Left renal pelvis (tissue), 4 donors: ENCODE data around the gene NEK10. TPM values are rescaled to one million over a fixed set of nuclear protein-coding genes. Genes with fewer than 3 reads are reported as not detected.
A peak's percentile ranks its signal among the peaks of the same experiment; 100 is the strongest.

Experiments
- DNase-seq, 4 donors: peaks; one replicate each; pipeline ENCODE4 v3.0.0-alpha.2; 2013; ENCODE audit warnings: low read depth in 4 of 4, low spot score in 3 of 4
- polyA plus RNA-seq, 4 donors: library from polyadenylated mRNA; unstranded; fragments of 120-200 nt; gene quantifications; one replicate each; pipeline ENCODE4 v1.2.1, GENCODE V29; 2013; ENCODE audit not compliant: insufficient read length in 4 of 4

Gene NEK10
- polyA plus RNA-seq, 4 donors, result 0.46 to 2.1 (median 1.8) TPM

DNA sequence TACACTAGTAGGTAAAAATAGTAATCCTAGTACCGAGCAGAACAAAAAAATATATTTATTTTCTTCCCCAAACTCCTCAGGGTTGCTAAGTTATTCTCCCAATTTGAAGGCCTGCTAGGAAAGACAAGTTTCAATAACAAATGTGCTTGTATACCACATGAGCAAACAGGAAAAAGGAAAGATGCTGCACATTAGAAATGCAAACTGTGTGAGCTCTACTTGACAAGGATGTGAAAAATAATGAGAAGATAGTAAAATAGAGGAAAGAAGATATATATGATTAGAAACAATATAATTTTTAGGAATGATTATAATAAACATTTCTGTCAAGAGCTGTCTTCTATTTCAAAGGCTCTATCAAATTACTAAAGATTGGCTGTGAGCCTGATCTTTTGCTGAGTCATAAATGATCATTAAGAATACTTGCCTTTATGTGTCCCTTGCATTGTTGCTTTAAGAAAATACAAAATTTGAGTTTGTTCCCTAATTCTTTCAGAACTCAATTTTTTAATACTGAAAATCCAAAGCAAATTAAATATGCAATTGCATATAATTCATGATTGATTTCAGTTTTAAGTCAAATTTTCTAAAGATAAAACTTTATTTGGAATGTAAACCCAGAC is 174.2 kb downstream of the NEK10 start:
- no peak for DNase-seq

DNA sequence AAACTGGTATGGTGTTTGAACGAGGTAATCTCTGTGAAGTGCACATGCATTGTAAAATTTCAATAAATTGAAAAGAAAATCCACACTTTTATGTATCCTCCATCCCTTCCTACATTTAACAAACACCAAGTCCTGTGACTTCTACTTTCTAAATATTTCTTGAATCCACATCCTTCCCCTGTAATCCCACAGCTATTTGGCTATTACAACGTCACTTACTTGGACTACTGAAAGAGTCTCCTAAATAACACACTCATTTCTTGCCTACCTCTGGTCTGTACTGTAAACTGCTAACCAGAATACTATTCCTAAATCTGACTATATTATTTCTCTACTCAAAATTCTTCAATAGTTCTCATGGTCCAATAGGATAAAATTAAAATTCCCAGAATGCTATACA is 176.1 kb downstream of the NEK10 start:
- no peak for DNase-seq

DNA sequence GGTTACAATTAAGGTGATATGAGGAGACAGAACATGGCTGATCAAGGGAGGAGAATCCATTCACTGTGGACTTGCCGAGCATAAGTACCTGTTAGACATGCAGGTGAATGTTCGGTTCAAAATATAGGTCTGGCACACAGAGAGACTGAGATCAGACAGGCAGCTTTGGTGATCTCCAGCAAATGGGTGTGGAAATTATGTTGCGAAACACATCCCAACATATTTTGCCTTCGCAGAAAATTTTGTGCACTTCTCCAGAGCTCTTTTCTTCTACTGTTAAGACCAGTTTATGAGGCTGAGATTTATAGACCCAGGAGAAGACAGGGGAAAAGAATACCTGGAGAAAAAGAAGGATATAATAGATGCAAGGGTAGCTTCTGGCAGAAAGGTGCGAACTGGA is 183.2 kb downstream of the NEK10 start:
- DNase-seq, result no peak

DNA sequence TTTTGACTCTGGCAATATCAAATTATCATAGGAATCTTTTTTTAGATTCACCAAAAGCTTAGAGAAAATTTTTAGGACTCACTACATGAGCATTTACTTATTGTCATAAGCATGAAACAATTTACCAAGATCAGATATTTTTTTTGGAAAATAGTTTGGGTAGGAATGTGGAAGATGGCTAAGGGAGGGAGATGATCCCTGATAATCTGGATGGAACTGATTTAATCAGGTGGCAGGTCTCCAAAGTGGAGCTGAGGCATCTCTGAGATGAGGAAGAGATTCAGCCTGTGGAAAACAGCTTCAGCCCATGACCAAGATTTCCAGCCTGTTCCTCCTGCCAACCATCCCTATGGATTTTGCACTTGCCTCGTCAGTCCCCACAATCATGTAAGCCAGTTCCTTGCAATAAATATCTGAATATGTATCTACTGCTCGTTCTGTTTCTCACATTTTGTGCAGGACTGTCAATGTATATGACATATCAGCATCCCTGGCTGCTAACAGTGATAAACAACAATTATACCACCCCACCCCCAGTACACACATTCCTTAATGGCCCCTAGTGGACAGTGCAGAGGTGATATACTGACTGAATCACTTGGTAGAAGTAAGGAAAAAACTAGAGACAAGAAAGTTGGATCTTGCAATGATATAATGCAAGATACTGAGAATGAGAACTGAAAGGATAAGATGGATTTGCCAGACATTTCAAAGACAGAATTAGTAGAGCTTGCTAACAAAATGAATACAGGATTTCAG is 183.8 kb downstream of the NEK10 start:
- no peak for DNase-seq

DNA sequence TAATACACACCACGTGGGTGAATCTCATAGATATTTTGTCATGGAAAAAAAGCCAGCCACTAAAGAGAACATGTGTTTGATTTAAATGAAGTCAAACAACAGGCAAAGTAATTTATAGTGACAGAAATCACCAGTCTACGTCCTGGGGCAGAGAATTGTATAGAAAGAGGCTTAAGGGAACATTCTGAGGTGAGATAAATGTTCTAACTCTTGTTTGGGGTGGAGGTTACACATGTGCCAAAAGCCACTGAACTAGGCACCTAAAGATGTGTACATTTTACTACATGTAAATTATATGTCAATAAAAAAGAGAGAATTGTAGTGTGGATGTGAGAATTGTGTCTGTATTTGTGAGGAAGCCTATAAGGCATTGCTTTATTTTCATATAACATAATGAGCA is 184.9 kb downstream of the NEK10 start:
- no peak for DNase-seq

DNA sequence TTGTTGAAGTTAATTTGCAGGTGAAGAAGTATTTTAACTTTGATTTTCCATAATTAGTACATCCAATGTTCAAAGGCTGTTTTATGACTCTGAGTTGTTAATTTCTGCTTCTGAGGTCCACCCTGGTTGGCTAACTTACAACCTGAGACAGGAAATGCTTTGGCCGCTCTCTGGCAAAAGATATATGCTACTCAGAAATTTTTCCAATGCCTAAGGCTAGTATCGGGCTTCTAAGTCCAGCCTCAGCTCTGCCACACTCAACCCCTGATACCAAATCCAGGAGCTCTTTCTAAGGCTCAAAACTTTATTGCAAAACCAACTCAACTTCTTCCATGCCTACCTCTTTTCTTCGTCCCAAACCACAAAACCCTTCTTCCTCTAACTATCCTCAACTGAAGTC is 192.9 kb downstream of the NEK10 start:
- no peak for DNase-seq

DNA sequence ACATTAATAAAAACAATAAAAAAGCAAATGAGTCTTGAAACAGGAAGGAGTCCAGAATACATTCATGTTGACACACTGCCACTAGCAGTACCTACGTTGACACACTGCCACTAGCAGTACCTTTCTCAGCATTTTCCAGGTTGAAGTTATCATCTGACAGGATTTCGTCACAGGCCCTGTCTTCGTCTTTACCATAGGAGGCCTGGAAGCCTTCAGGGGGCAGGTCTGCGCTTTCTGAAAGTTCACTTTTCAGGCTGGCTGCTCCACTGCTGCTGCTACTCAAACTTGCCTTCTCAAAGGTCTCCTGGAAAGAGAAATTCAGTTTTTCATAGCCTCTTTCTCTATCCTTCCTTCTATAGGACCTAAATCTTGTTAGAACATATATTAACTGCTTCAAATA is 194.7 kb downstream of the NEK10 start:
- DNase-seq, result no peak

DNA sequence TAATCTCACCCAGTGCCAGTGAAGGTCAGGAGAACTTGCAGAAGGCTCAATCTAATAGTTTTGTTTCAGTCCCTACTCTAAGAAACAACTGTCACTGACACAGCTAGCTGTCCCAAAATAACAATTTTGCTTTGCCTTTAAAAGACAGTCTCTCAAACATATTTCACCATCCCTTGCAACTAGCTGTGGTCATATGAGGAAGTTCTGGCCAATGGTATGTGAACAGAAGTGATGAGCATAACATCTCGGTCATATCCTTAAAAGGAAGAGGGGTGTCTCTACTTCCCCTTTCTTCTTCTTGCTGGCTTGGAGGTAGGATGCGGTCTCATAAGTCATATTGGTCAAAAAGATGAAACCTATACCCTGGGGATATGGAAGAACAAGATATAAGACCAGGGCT is 198.1 kb downstream of the NEK10 start:
- no peak for DNase-seq

DNA sequence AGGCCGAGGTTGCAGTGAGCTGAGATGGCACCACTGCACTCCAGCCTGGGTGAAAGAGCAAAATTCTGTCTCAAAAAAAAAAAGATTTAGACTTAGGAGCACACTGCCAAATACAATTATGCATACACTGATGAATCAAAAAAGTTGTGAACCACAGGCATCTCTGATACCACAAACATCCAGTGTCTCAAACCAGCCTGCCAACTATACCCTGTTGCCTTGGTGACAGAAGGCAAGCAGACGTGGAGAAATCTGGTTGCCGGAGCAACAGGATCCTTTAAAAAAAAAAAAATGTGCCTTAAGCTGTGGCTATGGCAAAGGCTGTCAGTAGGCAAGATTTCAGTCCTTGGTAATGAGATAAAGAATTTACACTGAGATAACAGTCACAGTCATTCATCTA is 202.3 kb downstream of the NEK10 start:
- DNase-seq, result no peak

DNA sequence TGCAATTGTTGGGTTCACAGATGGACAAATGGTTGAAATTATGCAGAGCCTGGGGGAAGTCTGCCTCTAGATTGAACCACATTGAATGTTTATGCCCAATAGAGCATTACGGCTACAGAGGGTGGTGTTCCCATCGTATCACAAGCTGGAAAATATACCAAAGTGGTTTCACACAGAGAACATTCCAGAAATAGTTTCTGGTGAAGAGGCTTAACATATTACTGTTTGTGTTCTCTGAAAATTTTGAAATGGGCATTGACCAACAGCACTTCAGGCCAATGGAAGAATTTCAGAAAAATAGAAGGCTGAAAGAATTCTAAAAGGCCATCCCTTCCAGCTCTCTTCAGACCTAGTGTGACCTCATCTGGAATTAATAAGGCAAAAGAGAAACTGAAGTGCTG is 203.9 kb downstream of the NEK10 start:
- no peak for DNase-seq

DNA sequence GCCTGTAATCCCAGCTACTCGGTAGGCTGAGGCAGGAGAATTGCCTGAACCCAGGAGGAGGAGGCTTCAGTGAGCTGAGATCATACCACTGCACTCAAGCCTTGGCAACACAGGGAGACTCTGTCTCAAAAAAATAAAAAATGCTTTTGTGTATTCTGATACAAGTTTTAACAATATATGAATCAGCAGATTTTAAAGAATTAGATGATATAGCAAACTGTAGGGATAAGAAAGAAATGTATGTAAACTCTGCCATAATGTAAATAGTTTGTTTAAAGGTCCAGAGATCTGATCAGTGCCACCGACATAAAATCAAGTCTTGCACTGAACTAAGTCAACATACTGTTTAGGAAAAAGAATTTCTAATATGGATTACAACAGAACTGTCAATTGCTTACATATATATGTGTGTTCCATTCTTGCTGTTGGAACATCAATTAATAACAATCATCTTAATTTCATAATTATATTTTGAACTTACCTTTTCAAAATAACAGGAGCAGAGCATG is 208.3 kb downstream of the NEK10 start:
- DNase-seq, result no peak

DNA sequence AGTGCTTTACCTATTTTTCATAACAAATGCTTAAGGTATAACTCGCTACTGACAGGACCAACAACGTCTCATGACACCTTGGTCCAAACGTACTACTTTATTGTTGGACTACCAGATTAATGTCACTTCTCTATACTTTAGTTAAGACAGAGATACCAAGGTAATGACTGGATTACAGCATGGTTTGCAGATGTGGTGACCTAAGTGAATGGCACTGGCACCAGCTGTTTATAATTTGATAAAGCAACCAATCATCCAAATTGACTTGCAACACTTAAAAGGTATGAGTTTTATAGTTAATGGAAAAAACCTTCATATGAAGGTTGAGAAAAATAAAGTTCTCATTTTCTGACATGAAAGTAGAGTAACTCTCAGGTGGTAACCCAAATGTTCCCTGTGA is 209.0 kb downstream of the NEK10 start:
- DNase-seq, result no peak

DNA sequence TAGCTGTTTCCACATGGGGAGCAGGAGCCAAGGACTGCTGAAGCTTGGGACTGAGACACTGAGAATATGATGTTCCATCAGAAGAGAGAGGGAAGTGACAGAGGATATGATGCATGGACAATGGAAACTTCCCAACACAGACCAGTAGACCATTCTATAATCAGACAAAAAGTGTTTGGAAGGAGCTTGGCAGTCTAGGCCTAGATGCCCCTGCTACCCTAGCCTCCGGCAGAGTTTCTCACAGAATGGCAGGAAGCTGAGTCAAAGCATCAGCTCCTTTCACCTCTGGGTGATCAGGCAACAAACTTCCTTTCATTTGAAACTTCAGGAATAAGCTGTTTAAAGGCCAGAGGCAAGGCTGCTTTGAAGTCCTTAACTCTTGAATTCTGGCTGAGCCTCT is 222.0 kb downstream of the NEK10 start:
- no peak for DNase-seq

DNA sequence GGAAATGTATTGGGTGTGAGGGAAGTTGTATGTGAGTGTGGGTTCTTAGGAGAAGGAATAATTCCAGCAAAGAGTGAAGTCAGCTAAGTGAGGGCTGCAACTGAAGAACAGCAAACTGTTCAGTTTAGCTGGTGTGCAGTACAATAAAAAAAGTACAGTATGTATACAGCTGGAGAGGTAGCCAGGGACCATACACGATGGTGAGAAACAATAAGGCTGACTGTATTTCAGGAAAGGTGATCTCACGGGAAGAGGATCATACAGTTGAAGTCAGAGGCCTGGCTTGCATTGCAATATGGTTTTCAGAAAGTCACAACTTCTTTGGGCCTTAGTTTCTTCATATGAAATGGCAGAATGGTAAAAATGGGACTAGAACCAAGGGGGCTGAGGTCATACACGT is 222.4 kb downstream of the NEK10 start:
- no peak for DNase-seq

DNA sequence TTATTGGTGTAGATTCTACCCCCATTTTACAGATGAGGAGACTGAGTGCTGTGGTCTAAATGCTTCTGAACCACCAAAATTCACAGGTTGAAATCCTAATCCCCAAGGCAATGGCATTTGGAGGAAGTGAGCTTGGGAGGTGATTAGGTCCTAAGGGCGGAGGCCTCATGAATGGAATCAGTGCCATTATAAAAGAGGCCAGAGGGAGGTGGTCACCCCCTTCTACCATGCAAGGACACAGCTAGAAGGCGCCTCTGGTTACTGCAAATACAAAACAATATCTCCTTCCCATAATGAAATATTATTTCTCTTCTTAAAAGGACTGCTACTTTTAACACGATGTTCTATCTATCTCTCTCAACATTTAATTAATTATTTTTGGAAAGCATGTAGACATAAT is 223.5 kb downstream of the NEK10 start:
- no peak for DNase-seq

DNA sequence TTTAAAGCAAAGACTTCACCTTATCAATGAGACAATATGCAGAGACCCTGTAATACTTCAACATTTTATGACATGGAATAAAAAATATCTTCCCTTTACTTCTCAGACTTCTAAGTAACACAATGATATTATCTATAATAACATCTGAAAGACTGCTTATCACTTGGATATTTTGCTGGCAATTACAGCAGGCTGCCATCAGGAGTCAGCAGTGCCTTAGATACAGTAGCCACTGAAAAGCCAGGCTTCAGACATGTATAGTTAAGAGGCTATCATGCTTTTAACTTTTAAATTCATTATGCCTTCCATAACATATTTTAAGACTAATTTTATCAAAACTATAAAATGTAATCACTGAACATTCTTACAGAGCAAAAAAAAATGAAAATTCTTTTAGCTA is 227.5 kb downstream of the NEK10 start:
- no peak for DNase-seq

DNA sequence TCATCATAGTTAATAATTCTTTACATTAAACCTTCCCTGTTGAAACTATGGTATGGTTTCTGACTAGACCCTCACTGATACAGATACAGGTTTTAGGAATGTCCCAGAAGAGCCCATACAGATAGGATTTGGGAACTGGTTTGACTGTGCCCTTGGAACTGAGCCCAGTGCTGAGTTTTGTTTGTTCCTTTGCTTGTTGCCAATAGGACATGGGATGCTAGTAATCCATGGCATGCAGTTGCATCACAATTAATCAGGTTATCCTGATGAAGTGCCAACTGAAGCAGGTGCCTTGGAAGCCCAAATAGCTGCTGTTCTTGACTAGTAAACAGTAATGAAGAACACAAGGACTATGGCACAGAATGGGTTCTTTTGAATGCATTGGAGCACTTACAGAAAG is 230.6 kb downstream of the NEK10 start:
- no peak for DNase-seq

DNA sequence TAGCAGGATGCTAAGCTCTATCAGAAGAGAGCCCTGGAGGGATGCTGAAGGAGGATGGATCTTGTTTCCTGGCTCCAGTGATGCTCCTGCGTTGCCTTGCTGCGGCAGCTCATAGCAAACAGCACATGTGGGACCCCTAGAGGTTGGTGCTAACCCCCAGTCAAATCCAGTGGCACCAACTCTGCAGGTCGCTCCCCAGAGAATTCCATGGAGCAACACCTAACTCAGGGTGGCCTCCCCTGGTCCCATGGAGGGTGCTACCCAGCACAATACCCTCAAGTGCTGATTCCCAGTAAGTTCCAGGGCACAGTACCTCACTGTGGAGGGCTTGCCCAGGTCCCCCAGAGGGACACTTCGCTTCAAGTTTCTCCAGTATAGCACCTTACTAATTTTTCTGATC is 231.2 kb downstream of the NEK10 start:
- no peak for DNase-seq

DNA sequence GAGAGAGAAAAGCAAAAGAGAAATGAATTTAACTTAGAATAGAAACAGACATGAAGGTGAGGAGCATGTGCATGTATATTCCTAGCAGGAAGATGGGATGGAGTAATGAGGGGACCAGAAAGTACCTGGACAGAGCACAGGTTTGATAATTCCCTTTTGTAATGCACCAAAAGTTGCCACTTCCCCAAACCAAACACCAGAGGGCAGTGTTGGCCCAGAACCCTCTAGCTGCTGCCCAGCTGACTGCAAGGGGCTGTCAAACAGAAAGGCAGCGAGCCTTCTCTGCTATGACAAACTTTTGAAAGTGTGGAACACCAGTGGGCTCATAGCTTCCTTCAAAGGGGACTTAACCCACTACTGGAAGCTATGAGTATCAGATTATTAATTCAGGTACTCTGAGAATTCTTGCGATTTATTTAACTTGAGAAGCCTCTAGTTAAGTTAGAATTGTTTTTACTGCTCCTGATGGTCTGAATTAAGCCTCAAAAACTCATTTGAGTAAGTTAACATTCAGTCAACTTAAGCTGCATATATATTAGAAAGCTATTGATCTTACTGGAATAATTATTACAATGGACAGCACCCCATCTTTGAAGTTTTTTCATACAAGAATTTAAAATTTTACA is 234.9 kb downstream of the NEK10 start:
- DNase-seq, result peak; percentile 29 to 46 (median 42)

DNA sequence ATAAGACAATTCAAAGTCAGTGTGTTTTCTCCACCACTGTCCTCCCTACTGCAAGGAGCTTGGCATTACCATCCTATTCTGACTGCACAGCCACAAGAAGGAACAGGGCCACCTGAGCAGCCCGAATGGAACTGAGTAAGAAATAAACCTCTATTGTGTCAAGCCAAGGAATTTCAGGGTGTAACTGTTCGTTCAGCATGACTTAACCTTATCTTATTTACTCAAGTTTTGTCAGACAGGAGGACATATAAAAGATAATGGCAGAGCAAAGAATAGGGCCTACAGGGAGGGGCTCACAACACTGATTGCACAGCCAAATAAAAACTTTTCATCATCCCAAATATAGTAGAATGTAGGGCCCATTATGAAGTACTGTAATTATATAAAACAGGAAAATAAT is 236.1 kb downstream of the NEK10 start:
- no peak for DNase-seq

DNA sequence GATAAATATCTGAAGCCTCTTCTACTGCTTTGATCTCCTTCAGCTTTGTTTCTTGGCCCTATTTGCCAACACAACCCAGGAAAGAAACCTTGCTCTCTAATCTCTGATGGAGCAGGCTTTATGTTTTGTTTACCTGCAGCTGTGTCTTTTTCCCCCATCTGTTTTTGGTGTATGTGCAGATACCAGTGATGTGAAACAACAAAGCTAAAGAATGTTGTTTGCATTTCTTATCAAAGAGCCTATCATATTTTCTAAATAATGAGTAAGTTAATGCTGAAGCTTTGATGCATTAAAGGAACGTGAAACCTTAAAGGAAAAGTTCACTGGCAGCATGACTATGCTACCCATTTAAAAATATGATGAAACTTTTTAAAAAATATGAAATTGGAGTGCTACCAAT is 238.4 kb downstream of the NEK10 start:
- no peak for DNase-seq

DNA sequence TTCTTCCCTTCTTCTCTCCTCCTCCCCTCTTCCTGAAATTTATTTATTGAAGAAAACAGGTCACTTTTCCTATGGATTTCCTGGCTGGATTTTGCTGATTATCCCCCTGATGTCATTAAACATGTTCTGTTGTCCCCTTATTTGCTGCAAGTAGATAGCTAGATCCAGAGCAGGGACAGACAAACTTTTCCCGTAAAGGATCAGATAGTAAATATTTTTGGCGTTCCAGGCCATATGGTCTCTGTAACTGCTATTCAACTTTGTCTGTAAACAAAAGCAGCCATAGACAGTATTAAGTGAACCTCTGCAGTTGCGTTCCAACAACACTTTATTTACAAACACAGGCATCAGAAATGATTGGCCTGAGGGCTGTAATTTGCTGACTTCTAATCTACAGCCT is 241.3 kb downstream of the NEK10 start:
- no peak for DNase-seq
